ENCODE data around the gene KIZ.

GRCh38 chr20:21129861-21130260 lies 4.0 kb downstream of the KIZ start:
- TF ChIP-seq POLR2A (IDR thresholded peaks at IDR 0.05; ENCODE audit: low read length) (no peak), GATA1 (IDR thresholded peaks at IDR 0.05; ENCODE audit: low read depth, low read length) (no peak)
